Activated CD4-positive, alpha-beta T cell treated with anti-CD3 and anti-CD28 coated beads for 4 hours (primary cell): ENCODE measurements around the gene PREB.

ENCODE experiments used
- DNase-seq, 2 donors: peaks; one replicate each; pipeline ENCODE4 v3.0.0-alpha.2; 2020

Gene PREB

GRCh38 chr2:27094353-27094984 is 40.0 kb downstream of the PREB start:
- DNase-seq: no peak

GRCh38 chr2:27093430-27094352 is 40.7 kb downstream of the PREB start:
- no peak for DNase-seq

- DNase-seq: no peak
Measured at GRCh38 chr2:27092696-27093429, 41.6 kb downstream of the PREB start.

GRCh38 chr2:27091746-27092695 is 42.4 kb downstream of the PREB start:
- no peak for DNase-seq

- DNase-seq: no peak
Measured at GRCh38 chr2:27089111-27089954, 45.1 kb downstream of the PREB start.

- DNase-seq: no peak
Measured at GRCh38 chr2:27088634-27089033, 45.8 kb downstream of the PREB start.

- no peak for DNase-seq
Measured at GRCh38 chr2:27087823-27088410, 46.5 kb downstream of the PREB start.

GRCh38 chr2:27086724-27087593 is 47.5 kb downstream of the PREB start, which contains the start of gene KHK:
Gene KHK, plus strand, starts transcription at chr2:27086772. Its CDS starts 488 bp downstream, at chr2:27087260.
- no peak for DNase-seq

- peak; percentile 96 to 97 for DNase-seq
Measured at GRCh38 chr2:27086090-27086723, 48.2 kb downstream of the PREB start.

- no peak for DNase-seq
Measured at GRCh38 chr2:27085673-27086089, 48.8 kb downstream of the PREB start.

GRCh38 chr2:27085062-27085672 is 49.3 kb downstream of the PREB start:
- no peak for DNase-seq

- no peak for DNase-seq
Measured at GRCh38 chr2:27084297-27085061, 50.0 kb downstream of the PREB start.

- no peak for DNase-seq
Measured at GRCh38 chr2:27083410-27084296, 50.8 kb downstream of the PREB start.

- DNase-seq: no peak
Measured at GRCh38 chr2:27082773-27083409, 51.5 kb downstream of the PREB start.

- no peak for DNase-seq
Measured at GRCh38 chr2:27081984-27082772, 52.3 kb downstream of the PREB start.
